HEK293 (cell line): ENCODE results near the gene MRPL14.

Experiments
- GLIS1 ChIP-seq: fragments of 450-650 bp; formaldehyde crosslinking; IDR thresholded peaks from 2 replicates; pipeline ENCODE4 v1.5.1; 2016; ENCODE audit warnings: missing biosample characterization, missing genetic modification characterization
- HOXC10 ChIP-seq: sonication (generic); formaldehyde crosslinking; IDR thresholded peaks from 2 replicates; pipeline ENCODE4 v1.8.1; 2023; ENCODE audit warnings: mild to moderate bottlenecking, missing genetic modification reagents
- KLF10 ChIP-seq: fragments of 450-650 bp; IDR thresholded peaks from 2 replicates; pipeline ENCODE4 v1.5.1; 2018; ENCODE audit warnings: missing biosample characterization, mild to moderate bottlenecking, missing genetic modification characterization
- KLF17 ChIP-seq: fragments of 450-650 bp; formaldehyde crosslinking; IDR thresholded peaks from 2 replicates; pipeline ENCODE4 v1.5.1; 2016; ENCODE audit warnings: missing biosample characterization, missing genetic modification characterization
- RBAK ChIP-seq: fragments of 450-650 bp; formaldehyde crosslinking; IDR thresholded peaks from 2 replicates; pipeline ENCODE4 v1.5.1; 2016; ENCODE audit warnings: missing biosample characterization, missing genetic modification characterization
- YY1 ChIP-seq: fragments of 450-650 bp; formaldehyde crosslinking; IDR thresholded peaks from 2 replicates; pipeline ENCODE4 v1.5.1; 2018; ENCODE audit warnings: missing biosample characterization, missing genetic modification characterization
- ZBTB17 ChIP-seq: fragments of 450-650 bp; formaldehyde crosslinking; IDR thresholded peaks from 2 replicates; pipeline ENCODE4 v1.5.1; 2016; ENCODE audit warnings: missing biosample characterization, missing genetic modification characterization
- ZBTB26 ChIP-seq: fragments of 450-650 bp; formaldehyde crosslinking; optimal IDR thresholded peaks from 2 replicates; pipeline ENCODE3; 2016; ENCODE audit warnings: missing biosample characterization, mild to moderate bottlenecking, missing genetic modification characterization
- ZFHX2 ChIP-seq: fragments of 450-650 bp; formaldehyde crosslinking; conservative IDR thresholded peaks from 2 replicates; pipeline ENCODE4 v1.5.1; 2016; ENCODE audit warnings: missing biosample characterization, missing genetic modification characterization
- ZFP37 ChIP-seq: fragments of 450-650 bp; formaldehyde crosslinking; IDR thresholded peaks from 2 replicates; pipeline ENCODE4 v1.5.1; 2016; ENCODE audit warnings: missing biosample characterization, missing genetic modification characterization
- ZFP69B ChIP-seq: fragments of 450-650 bp; formaldehyde crosslinking; IDR thresholded peaks from 2 replicates; pipeline ENCODE4 v1.5.1; 2016; ENCODE audit warnings: missing biosample characterization, missing genetic modification characterization
- ZIC2 ChIP-seq: fragments of 450-650 bp; formaldehyde crosslinking; IDR thresholded peaks from 2 replicates; pipeline ENCODE4 v1.5.1; 2016; ENCODE audit warnings: missing biosample characterization, missing genetic modification characterization
- ZNF10 ChIP-seq: fragments of 450-650 bp; formaldehyde crosslinking; IDR thresholded peaks from 2 replicates; pipeline ENCODE4 v1.5.1; 2017; ENCODE audit warnings: missing biosample characterization, missing genetic modification characterization
- ZNF157 ChIP-seq: fragments of 450-650 bp; formaldehyde crosslinking; IDR thresholded peaks from 2 replicates; pipeline ENCODE4 v1.5.1; 2016; ENCODE audit warnings: missing biosample characterization, missing genetic modification characterization
- ZNF18 ChIP-seq: fragments of 450-650 bp; formaldehyde crosslinking; IDR thresholded peaks from 2 replicates; pipeline ENCODE4 v1.5.1; 2016; ENCODE audit warnings: missing biosample characterization, missing genetic modification characterization
- ZNF24 ChIP-seq: fragments of 450-650 bp; formaldehyde crosslinking; IDR thresholded peaks from 2 replicates; pipeline ENCODE4 v1.5.1; 2016; ENCODE audit warnings: missing biosample characterization, missing genetic modification characterization
- ZNF26 ChIP-seq: fragments of 450-650 bp; formaldehyde crosslinking; IDR thresholded peaks from 2 replicates; pipeline ENCODE4 v1.5.1; 2016; ENCODE audit warnings: missing biosample characterization, missing genetic modification characterization
- ZNF341 ChIP-seq: fragments of 450-650 bp; formaldehyde crosslinking; IDR thresholded peaks from 2 replicates; pipeline ENCODE4; 2016; ENCODE audit warnings: low read depth, missing biosample characterization, missing genetic modification characterization
- ZNF398 ChIP-seq: fragments of 450-650 bp; formaldehyde crosslinking; IDR thresholded peaks from 2 replicates; pipeline ENCODE4 v1.5.1; 2017; ENCODE audit warnings: missing biosample characterization, missing genetic modification characterization
- ZNF416 ChIP-seq: fragments of 450-650 bp; formaldehyde crosslinking; IDR thresholded peaks from 2 replicates; pipeline ENCODE4 v1.5.1; 2016; ENCODE audit warnings: missing biosample characterization, missing genetic modification characterization
- ZNF473 ChIP-seq: fragments of 450-650 bp; formaldehyde crosslinking; IDR thresholded peaks from 2 replicates; pipeline ENCODE4 v1.5.1; 2017; ENCODE audit warnings: missing biosample characterization, missing genetic modification characterization
- ZNF501 ChIP-seq: fragments of 450-650 bp; formaldehyde crosslinking; IDR thresholded peaks from 2 replicates; pipeline ENCODE4 v1.5.1; 2016; ENCODE audit warnings: missing biosample characterization, missing genetic modification characterization
- ZNF548 ChIP-seq: fragments of 450-650 bp; formaldehyde crosslinking; IDR thresholded peaks from 2 replicates; pipeline ENCODE4 v1.5.1; 2016; ENCODE audit warnings: missing biosample characterization, missing genetic modification characterization
- ZNF623 ChIP-seq: fragments of 450-650 bp; formaldehyde crosslinking; IDR thresholded peaks from 2 replicates; pipeline ENCODE4 v1.5.1; 2016; ENCODE audit warnings: missing biosample characterization, missing genetic modification characterization
- ZNF654 ChIP-seq: fragments of 450-650 bp; formaldehyde crosslinking; IDR thresholded peaks from 2 replicates; pipeline ENCODE4 v1.5.1; 2016; ENCODE audit warnings: low read depth, missing biosample characterization, missing genetic modification characterization
- ZNF658 ChIP-seq: fragments of 450-650 bp; formaldehyde crosslinking; IDR thresholded peaks from 2 replicates; pipeline ENCODE4; 2016; ENCODE audit warnings: missing biosample characterization, missing genetic modification characterization
- ZNF76 ChIP-seq: fragments of 450-650 bp; formaldehyde crosslinking; IDR thresholded peaks from 2 replicates; pipeline ENCODE4; 2016; ENCODE audit warnings: low read depth, missing biosample characterization, missing genetic modification characterization, borderline replicate concordance
- TF ChIP-seq, protein P1 (sequence below): IDR thresholded peaks from 2 replicates; pipeline ENCODE4 v1.6.1; 2011; ENCODE audit warnings: mild to moderate bottlenecking, low read depth, low read length, borderline replicate concordance
- TF ChIP-seq, protein P2 (sequence below): fragments of 450-650 bp; formaldehyde crosslinking; IDR thresholded peaks from 2 replicates; pipeline ENCODE4 v1.5.1; 2016; ENCODE audit warnings: missing biosample characterization, missing genetic modification characterization

MRPL14 gene

DNA sequence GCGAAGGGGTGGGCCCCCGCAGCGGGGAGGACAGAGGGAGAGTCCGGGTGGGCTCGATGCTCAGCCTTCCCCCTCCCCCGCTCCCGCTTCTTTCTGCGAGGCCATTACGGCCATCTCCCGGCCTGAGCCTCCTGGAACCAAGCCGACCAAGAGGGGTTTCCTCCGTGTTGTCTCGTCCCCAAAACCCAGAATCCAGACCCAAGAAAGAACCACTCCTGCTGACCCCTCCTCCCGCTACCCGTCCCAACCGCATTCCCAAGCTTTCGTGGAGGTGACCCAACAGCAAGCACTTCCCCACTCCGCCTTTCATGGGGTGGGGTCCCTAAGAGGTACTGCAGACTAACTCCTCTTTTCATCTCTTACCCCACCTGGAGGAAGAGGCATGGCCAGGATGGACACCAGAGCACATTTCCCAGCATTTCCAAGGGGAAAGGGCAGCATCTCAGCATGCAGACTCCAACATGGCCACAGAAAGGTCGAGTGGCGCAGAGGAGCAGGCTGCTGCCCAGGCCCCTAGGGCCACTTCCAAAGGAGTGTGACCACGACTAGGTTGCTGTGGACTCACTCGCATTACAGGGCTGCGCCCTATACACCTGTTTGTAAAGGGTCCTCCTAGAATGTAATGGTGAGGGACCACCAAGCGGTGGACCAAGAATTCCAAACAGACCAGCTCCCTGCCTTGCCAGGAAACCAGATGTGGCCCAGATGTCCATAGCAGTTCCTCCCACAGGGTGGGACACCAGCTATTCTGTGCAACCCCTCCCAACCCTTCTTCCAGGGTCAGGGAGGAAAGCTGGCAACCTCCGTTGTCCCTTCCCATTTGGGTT, 53.4 kb downstream of the MRPL14 start (continued):
- TF ChIP-seq ZNF18 (tag by site-specific recombination), result no peak
- TF ChIP-seq ZNF398 (tag by site-specific recombination), result peak; percentile 81
- peak; percentile 23; the same call in 1 of the 2 replicates for TF ChIP-seq GLIS1 (tag by site-specific recombination)
- TF ChIP-seq ZFP37 (tag by site-specific recombination), result no peak
- TF ChIP-seq ZNF473 (tag by site-specific recombination), result no peak
- no peak for TF ChIP-seq ZNF654 (tag by site-specific recombination)
- TF ChIP-seq ZNF24 (tag by site-specific recombination), result no peak
- no peak; the same call in 1 of the 2 replicates for TF ChIP-seq ZNF10 (tag by site-specific recombination)
- no peak for TF ChIP-seq ZNF501 (tag by site-specific recombination)
- no peak for TF ChIP-seq ZFP69B (tag by site-specific recombination)
- TF ChIP-seq HOXC10 (CRISPR knock-in tag), result no peak
- TF ChIP-seq ZNF623 (tag by site-specific recombination), result no peak
- no peak for TF ChIP-seq KLF10 (tag by site-specific recombination)
- 0 out of 2 replicates have a peak, but pooled peaks have one; percentile 16 for TF ChIP-seq ZNF341 (tag by site-specific recombination)
- TF ChIP-seq ZIC2 (tag by site-specific recombination), result no peak
- TF ChIP-seq ZFHX2 (tag by site-specific recombination), result no peak
- TF ChIP-seq ZBTB26, result peak; percentile 5
- TF ChIP-seq ZNF157 (tag by site-specific recombination), result no peak
- no peak for TF ChIP-seq YY1 (tag by site-specific recombination)
- no peak for TF ChIP-seq RBAK (tag by site-specific recombination)
- TF ChIP-seq, protein P1, sequence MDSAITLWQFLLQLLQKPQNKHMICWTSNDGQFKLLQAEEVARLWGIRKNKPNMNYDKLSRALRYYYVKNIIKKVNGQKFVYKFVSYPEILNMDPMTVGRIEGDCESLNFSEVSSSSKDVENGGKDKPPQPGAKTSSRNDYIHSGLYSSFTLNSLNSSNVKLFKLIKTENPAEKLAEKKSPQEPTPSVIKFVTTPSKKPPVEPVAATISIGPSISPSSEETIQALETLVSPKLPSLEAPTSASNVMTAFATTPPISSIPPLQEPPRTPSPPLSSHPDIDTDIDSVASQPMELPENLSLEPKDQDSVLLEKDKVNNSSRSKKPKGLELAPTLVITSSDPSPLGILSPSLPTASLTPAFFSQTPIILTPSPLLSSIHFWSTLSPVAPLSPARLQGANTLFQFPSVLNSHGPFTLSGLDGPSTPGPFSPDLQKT, result no peak
- TF ChIP-seq ZNF416 (tag by site-specific recombination), result no peak
- TF ChIP-seq ZBTB17 (tag by site-specific recombination), result no peak
- peak; percentile 18; the same call in 1 of the 2 replicates for TF ChIP-seq KLF17 (tag by site-specific recombination)
- no peak for TF ChIP-seq ZNF548 (tag by site-specific recombination)
- TF ChIP-seq ZNF76 (tag by site-specific recombination), result no peak
- TF ChIP-seq, protein P2, sequence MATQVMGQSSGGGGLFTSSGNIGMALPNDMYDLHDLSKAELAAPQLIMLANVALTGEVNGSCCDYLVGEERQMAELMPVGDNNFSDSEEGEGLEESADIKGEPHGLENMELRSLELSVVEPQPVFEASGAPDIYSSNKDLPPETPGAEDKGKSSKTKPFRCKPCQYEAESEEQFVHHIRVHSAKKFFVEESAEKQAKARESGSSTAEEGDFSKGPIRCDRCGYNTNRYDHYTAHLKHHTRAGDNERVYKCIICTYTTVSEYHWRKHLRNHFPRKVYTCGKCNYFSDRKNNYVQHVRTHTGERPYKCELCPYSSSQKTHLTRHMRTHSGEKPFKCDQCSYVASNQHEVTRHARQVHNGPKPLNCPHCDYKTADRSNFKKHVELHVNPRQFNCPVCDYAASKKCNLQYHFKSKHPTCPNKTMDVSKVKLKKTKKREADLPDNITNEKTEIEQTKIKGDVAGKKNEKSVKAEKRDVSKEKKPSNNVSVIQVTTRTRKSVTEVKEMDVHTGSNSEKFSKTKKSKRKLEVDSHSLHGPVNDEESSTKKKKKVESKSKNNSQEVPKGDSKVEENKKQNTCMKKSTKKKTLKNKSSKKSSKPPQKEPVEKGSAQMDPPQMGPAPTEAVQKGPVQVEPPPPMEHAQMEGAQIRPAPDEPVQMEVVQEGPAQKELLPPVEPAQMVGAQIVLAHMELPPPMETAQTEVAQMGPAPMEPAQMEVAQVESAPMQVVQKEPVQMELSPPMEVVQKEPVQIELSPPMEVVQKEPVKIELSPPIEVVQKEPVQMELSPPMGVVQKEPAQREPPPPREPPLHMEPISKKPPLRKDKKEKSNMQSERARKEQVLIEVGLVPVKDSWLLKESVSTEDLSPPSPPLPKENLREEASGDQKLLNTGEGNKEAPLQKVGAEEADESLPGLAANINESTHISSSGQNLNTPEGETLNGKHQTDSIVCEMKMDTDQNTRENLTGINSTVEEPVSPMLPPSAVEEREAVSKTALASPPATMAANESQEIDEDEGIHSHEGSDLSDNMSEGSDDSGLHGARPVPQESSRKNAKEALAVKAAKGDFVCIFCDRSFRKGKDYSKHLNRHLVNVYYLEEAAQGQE (tag by site-specific recombination), result no peak
- no peak for TF ChIP-seq ZNF26 (tag by site-specific recombination)
- TF ChIP-seq ZNF658, result no peak
